Measurements from ENCODE around the gene PLEKHG7.
A peak's percentile ranks its signal among the peaks of the same experiment; 100 is the strongest.

PLEKHG7 gene

GRCh38 chr12:92715625-92716024 lies 12.8 kb downstream of the PLEKHG7 start:
- DNase-seq (ENCODE audit: low read depth): no peak

GRCh38 chr12:92717202-92717601 lies 14.4 kb downstream of the PLEKHG7 start:
- DNase-seq (ENCODE audit: low read depth): no peak

DNA sequence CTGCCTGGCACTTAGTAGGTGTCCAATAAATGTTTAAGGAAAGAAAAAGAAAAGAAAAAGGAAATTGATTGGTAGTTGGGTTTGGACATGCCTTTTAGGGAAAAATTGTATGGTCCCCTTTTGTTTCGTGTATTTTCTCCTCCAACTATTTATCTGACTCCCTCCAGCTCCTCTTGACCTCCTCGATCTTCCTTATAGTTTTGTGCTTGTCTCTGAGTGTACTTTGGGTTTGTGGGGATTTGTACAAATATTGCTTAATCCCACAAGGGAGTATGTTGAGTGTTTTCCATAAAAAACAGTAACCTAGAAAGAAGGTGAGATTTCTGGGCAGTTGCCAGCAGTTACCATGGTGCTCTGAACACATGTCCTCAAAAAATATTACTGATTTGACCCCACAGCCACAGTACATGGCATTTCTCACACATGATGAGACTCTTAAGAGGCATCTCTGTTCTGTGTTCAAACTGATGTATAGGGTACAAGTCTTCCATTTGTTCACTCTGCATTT lies 15.7 kb downstream of the PLEKHG7 start:
- no peak for DNase-seq (ENCODE audit: low read depth)

GRCh38 chr12:92719674-92720073 lies 16.9 kb downstream of the PLEKHG7 start:
- no peak for DNase-seq (ENCODE audit: low read depth)

DNA sequence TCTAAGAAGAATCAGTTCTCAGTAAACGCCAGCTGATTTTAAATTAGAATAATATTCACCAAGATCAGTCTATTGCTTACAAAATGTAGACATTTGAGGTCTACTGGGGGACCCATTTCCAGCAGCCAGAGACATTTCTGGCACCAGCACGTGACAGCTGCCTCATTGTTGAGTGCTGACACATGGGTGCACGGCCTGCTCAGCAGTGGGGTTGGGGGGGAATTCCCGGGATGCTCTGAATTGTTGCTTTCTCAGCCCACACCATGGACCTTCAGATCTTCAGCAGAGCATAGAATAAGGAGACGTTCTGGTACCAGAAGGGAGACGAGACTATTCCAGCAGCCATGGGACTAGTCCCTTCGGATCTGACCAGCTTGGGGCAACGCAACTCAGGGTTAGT lies 18.3 kb downstream of the PLEKHG7 start:
- no peak for DNase-seq (ENCODE audit: low read depth)

DNA sequence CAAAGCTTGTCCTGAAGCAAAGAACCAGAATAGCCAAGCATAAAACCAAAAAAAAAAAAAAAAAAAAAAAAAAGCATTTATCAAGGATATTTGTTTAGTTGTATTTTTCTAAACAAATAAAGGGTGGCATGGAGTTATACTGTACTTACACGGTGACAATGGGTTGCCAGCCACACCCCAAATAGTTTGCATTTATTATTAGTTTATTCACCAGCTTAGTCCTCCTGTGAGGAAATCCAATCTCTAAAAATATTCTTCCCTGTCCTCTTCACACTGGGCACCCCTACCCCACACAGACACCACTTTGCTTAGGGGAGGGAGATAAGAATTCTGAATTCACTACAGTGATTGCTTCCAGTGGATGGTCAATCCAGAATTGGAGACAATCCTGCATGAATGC lies 18.9 kb downstream of the PLEKHG7 start:
- DNase-seq (ENCODE audit: low read depth): no peak

GRCh38 chr12:92722897-92723296 lies 20.1 kb downstream of the PLEKHG7 start:
- no peak for DNase-seq (ENCODE audit: low read depth)

- DNase-seq (ENCODE audit: low read depth): no peak
Observed at GRCh38 chr12:92726850-92727249, 24.1 kb downstream of the PLEKHG7 start.

- DNase-seq (ENCODE audit: low read depth): no peak
Observed at GRCh38 chr12:92729773-92730305, 27.1 kb downstream of the PLEKHG7 start.

DNA sequence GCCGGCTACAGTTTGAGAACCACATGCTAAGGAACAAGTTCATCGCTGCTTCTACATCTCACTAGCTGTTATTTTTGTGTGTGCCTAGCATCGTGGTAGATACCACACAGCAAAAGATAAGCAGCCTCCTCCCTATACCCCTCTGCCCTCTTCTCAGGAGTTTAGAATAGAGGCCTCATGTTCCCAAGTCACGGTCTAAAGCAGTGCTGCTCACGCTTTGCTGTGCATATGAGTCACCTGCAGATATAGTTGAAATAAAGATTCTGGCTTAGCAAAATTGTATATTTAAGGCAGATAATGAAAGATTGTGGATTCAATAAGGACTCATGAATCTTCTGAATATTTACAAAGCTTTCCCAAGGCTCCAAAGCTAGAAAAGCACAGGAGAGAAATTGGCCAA lies 28.0 kb downstream of the PLEKHG7 start:
- DNase-seq (ENCODE audit: low read depth): no peak

- DNase-seq (ENCODE audit: low read depth): no peak
Observed at GRCh38 chr12:92732216-92732615, 29.4 kb downstream of the PLEKHG7 start.

GRCh38 chr12:92732716-92733115 lies 29.9 kb downstream of the PLEKHG7 start:
- DNase-seq (ENCODE audit: low read depth): no peak

DNA sequence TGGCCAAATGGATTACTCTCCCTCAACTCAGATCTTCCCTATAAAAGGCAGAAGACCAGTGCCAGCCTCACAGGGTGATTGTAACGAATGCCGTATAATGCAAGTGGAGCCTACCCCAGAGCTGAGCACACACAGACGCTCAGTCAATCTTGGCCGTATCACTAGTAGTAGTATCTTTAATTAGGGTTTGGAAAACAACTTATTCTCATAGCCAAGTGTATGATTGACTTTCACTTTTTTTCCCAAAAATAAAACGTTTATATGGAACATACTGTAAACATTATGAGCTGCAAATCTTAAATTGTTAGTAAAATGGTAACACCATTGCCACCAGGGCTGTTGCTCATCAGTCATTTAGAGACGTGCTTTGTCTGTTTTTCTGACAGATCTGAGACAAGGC lies 30.4 kb downstream of the PLEKHG7 start:
- no peak for DNase-seq (ENCODE audit: low read depth)

DNA sequence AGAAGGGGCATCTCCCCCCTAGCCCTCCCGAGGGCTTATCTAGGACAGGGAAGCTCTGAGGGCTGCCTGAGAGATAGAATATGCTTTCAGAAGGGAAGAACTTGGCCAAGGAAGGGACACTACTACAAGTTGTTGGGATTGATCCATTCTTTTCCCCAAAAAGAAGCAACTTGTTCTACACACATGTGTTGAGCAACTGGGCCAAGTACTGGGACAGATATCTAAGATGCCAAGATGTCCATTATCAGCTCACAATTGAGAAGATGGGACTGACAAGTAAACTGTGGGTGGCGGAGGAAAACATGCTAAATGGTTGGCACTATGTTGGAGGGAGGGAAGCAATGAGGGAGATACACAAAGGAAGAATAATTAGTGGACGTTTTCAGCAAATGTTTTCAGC lies 30.9 kb downstream of the PLEKHG7 start:
- no peak for DNase-seq (ENCODE audit: low read depth)

GRCh38 chr12:92735131-92735721 lies 32.4 kb downstream of the PLEKHG7 start:
- DNase-seq (ENCODE audit: low read depth): peak; percentile 64

- no peak for DNase-seq (ENCODE audit: low read depth)
Observed at GRCh38 chr12:92736605-92737004, 33.8 kb downstream of the PLEKHG7 start.

- DNase-seq (ENCODE audit: low read depth): no peak
Observed at GRCh38 chr12:92737855-92738850, 35.4 kb downstream of the PLEKHG7 start.

GRCh38 chr12:92739113-92739512 lies 36.3 kb downstream of the PLEKHG7 start:
- DNase-seq (ENCODE audit: low read depth): no peak

GRCh38 chr12:92740411-92740810 lies 37.6 kb downstream of the PLEKHG7 start:
- no peak for DNase-seq (ENCODE audit: low read depth)

- DNase-seq (ENCODE audit: low read depth): no peak
Observed at GRCh38 chr12:92743026-92743425, 40.2 kb downstream of the PLEKHG7 start.

DNA sequence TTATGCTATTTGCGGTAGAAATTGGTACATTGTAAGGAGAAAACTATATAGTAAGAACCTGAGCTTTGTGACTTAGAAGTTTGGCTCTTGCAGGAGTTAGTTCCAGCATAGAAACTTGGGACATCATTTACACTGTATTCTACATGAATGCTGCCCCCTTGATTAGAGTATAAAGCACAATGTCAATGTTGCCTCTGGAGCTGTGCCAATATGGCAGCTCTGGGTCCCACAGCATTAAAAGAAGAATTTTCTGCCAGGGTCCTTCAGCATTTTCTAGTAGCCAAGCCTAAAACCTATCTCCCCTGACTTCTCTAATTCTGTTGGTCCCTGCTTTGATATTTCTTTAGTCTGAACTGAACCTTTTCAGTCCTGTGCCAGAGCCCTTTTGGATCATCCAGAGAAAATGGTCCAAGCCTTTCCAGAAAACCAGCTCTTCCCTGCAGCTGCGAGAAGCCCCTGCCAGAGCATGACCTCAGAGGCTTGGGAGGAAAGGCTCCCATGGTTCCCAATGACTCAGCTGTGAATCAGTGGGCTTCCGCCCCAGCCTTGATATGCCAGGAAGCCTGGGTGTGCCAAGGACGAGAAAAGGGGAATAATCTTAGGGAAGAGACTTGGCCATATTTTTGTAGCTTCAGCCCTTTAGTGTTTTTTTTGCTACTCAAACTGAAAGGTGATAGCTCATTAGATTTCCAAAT lies 43.2 kb downstream of the PLEKHG7 start:
- DNase-seq (ENCODE audit: low read depth): peak; percentile 70

DNA sequence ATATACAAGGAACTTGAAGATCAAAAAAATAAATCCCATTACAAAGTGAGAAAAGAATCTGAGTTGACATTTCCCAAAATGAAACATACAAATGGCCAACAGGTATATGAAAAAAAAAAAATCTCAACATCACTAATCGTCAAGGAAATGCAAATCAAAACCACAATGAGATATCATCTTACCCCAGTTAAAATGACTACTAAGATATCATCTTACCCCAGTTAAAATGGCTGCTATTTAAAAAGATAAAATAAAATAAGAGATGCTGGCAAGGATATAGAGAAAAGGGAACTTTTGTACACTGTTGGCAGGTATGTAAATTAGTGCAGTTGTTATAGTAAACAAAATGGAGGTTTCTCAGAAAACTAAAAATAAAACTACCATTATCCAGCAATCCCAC lies 44.4 kb downstream of the PLEKHG7 start:
- DNase-seq (ENCODE audit: low read depth): no peak
